Thyroid gland (tissue), 4 donors: ENCODE data around the gene SLC19A1. TPM values are rescaled to one million over a fixed set of nuclear protein-coding genes. Genes with fewer than 3 reads are reported as not detected.
"Not testable (repeated sequence)": the region's sequence is repeated elsewhere in the genome, so short reads cannot be mapped to it uniquely, and the experiment has no call there.

ENCODE experiments used
- DNase-seq, 2 donors: peaks; one replicate each; pipeline ENCODE4 v3.0.0-alpha.2; 2019
- H3K27ac ChIP-seq, 3 donors: fragments of 200-600 bp; sonication (generic); 1 replicate in 2 of 3; 2 replicates in 1 of 3; pipeline ENCODE4 v1.5.1; 2016 to 2019; ENCODE audit warnings: mild to moderate bottlenecking in 1 of 3, moderate library complexity in 1 of 3
- H3K27me3 ChIP-seq: fragments of 200-600 bp; sonication (generic); one replicate; pipeline ENCODE4 v1.5.1; 2019
- H3K36me3 ChIP-seq, 2 donors: fragments of 200-600 bp; sonication (generic); one replicate each; pipeline ENCODE4 v1.5.1; 2016 to 2019
- H3K4me1 ChIP-seq, 2 donors: fragments of 200-600 bp; sonication (generic); one replicate each; pipeline ENCODE4 v1.5.1; 2017 to 2019
- H3K4me3 ChIP-seq, 3 donors: fragments of 200-600 bp; sonication (generic); replicated peaks in 1 of 3; 1 replicate in 2 of 3; 2 replicates in 1 of 3; pipeline ENCODE4 v1.5.1; 2016; ENCODE audit warnings: mild to moderate bottlenecking in 1 of 3
- H3K9me3 ChIP-seq: fragments of 200-600 bp; sonication (generic); one replicate; pipeline ENCODE4 v1.5.1; 2017
- POLR2A ChIP-seq, 2 donors: fragments of 450-650 bp; IDR thresholded peaks; one replicate each; pipeline ENCODE4 v1.6.1; 2017; ENCODE audit warnings: antibody characterized with exemption in 2 of 2, mild to moderate bottlenecking in 2 of 2, moderate library complexity in 1 of 2
- WGBS, 2 donors: methylation state at CpG; one replicate each; pipeline ENCODE4 v1.1.5; 2017; 5-methylcytosine and 5-hydroxymethylcytosine counted together
- intact Hi-C: fragments of 100-400 bp; cut with DNase I; formaldehyde crosslinking; loops from one replicate; pipeline ENCODE4 v1.15.1; 2023
- total RNA-seq, 4 donors: library from RNA; depleted of rRNA; stranded (reverse); fragments of >200 nt; gene quantifications; one replicate each; pipeline ENCODE4 v1.2.3, GENCODE V29; 2016
- TF ChIP-seq, protein P1 (sequence below), 6 experiments: fragments of 200-600 bp in 3 of 6; fragments of 450-650 bp in 3 of 6; sonication (generic) in 3 of 6; IDR thresholded peaks; one replicate each; pipeline ENCODE4 v1.5.1; 2016 to 2019; ENCODE audit warnings: antibody characterized with exemption in 6 of 6, mild to moderate bottlenecking in 2 of 6, inconsistent platforms in 1 of 6, moderate library complexity in 1 of 6

The SLC19A1 gene
- total RNA-seq, 4 donors from 2014 or later, result 7.6 to 15.5 (median 12.2) TPM

DNA sequence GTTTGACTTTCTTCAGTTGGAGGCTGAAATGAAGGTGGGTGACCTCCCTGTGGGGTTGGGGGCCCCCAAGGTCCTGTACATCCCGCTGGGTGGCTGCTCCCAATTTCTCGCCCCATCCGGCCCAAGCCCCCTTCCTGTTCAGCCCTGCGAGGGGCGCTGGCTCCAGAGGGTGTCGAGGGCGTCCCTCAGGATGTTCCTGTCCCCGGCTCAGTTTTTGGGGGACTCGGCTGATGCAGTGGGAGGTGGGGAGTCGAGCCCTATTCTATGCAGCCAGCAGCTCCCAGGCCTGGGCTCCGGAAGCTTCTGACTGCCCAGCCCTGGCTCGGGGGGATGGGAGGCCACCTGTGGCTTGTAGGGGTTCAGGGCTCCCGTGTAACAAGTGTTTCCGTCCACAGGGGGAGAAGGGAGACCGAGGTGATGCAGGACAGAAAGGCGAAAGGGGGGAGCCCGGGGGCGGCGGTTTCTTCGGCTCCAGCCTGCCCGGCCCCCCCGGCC is 38.2 kb downstream of the SLC19A1 start:
- Histone ChIP-seq H3K9me3 (no peaks in the 10 kb centered on the region), H3K27me3 (no peaks in the 10 kb centered on the region), H3K4me3 (no peak overlapping the region), H3K4me1 (no peaks in the 10 kb centered on the region), H3K27ac (no peak overlapping the region), H3K36me3 (peaks cover 0 to 5% of the 10 kb centered on the region in 2 donors)
- TF ChIP-seq POLR2A (IDR thresholded peaks at IDR 0.05), result no peak
- TF ChIP-seq, protein P1, sequence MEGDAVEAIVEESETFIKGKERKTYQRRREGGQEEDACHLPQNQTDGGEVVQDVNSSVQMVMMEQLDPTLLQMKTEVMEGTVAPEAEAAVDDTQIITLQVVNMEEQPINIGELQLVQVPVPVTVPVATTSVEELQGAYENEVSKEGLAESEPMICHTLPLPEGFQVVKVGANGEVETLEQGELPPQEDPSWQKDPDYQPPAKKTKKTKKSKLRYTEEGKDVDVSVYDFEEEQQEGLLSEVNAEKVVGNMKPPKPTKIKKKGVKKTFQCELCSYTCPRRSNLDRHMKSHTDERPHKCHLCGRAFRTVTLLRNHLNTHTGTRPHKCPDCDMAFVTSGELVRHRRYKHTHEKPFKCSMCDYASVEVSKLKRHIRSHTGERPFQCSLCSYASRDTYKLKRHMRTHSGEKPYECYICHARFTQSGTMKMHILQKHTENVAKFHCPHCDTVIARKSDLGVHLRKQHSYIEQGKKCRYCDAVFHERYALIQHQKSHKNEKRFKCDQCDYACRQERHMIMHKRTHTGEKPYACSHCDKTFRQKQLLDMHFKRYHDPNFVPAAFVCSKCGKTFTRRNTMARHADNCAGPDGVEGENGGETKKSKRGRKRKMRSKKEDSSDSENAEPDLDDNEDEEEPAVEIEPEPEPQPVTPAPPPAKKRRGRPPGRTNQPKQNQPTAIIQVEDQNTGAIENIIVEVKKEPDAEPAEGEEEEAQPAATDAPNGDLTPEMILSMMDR (IDR thresholded peaks at IDR 0.05), result no peak
- 92 to 95% methylated on average over 12 to 20 of the region's 22 CpGs for WGBS, 2 donors
- intact Hi-C loops, result no loop called here
- DNase-seq, result no peak

DNA sequence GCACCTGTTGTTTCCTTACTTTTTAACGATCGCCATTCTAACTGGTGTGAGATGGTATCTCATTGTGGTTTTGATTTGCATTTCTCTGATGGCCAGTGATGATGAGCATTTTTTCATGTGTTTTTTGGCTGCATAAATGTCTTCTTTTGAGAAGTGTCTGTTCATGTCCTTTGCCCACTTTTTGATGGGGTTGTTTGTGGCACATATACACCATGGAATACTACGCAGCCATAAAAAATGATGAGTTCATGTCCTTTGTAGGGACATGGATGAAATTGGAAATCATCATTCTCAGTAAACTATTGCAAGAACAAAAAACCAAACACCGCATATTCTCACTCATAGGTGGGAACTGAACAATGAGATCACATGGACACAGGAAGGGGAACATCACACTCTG is 39.0 kb downstream of the SLC19A1 start:
- H3K9me3 ChIP-seq, H3K4me3 ChIP-seq, H3K36me3 ChIP-seq, DNase-seq, H3K27ac ChIP-seq, intact Hi-C loops, H3K27me3 ChIP-seq, H3K4me1 ChIP-seq: not testable (repeated sequence)
- 98 to 99% methylated on average over 3 to 4 of the region's 4 CpGs for WGBS, 2 donors

DNA sequence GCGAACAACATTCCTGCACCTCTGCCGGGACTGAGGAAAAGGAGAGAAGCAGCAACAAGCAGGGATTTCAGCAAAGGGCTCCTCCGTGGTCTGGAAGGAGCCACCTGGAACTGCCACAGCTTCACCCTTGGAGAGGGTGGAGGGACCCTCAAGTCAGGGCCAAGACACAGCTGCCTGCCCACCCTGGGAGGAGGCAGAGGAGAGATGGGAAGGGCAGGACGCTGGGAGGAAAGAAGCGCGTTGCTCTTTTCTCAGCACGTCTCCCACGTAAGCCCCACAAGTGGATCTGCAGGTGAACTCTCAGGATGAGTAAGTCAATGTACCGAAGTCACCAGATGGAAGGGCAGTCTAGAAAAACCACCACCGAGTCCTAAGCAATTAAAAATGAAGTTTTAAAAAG is 39.6 kb downstream of the SLC19A1 start:
- Histone ChIP-seq H3K27ac (no peak overlapping the region), H3K4me1 (no peaks in the 10 kb centered on the region), H3K36me3 (peaks cover 7 to 8% of the 10 kb centered on the region in 2 donors), H3K9me3 (no peaks in the 10 kb centered on the region), H3K27me3 (no peaks in the 10 kb centered on the region), H3K4me3 (no peak overlapping the region)
- TF ChIP-seq, protein P1 (IDR thresholded peaks at IDR 0.05), result no peak
- no peak for TF ChIP-seq POLR2A (IDR thresholded peaks at IDR 0.05)
- no peak for DNase-seq
- 91% methylated on average over 10 of the region's 10 CpGs for WGBS, 2 donors
- intact Hi-C loops, result no loop called here

DNA sequence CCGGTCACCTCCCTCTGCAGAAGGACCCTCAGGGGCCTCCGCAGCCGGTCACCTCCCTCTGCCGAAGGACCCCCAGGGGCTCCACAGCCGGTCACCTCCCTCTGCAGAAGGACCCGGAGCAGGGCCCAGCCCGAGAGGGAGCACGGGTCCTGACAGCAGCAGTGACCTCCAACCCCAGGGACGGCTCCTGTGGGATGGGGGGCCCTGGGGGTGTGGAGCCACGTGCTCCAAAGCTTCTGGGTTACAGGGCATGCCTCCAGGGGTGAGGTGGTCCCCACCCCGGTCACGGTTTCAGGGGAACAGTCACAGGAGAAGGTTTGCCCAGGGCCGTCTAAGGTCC is 40.3 kb downstream of the SLC19A1 start:
- H3K36me3 ChIP-seq, result peaks cover 8 to 10% of the 10 kb centered on the region in 2 donors
- 80 to 82% methylated on average over 2 to 8 of the region's 13 CpGs for WGBS, 2 donors

DNA sequence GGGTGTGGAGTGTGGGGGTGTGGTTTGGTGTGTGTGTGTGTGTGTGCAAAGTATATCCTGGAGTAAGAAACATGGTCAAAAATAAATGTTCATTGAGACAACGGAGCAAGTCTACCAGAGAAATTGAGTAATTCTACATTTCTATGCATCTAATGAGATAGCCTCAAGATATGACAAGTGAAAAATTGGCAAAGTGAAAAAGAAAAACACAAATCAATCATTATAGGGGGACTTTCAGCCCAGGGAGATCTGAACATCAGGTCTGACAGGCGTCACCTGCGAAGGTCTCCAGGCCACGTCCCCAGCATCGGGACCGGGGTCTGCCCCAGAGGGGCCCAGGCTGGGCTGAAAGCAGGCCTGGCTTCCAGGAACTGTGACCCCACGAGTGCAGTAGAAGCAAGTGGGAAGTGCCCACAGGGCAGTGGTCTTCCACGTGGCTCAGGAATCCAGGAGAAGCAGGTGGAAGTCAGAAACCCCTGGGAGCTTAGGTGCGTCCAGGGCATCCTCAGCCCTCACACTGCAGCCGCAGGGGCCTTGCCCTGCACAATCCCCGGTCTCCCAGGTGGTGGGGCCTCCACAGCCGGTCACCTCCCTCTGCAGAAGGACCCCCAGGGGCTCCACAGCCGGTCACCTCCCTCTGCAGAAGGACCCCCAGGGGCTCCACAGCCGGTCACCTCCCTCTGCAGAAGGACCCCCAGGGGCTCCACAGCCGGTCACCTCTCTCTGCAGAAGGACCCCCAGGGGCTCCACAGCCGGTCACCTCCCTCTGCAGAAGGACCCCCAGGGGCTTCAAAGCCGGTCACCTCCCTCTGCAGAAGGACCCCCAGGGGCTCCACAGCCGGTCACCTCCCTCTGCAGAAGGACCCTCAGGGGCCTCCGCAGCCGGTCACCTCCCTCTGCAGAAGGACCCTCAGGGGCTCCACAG is 40.9 kb downstream of the SLC19A1 start:
- H3K36me3 ChIP-seq, result peaks cover 8 to 12% of the 10 kb centered on the region in 2 donors
- not testable (repeated sequence) for DNase-seq
- 88 to 91% methylated on average over 9 to 12 of the region's 20 CpGs for WGBS, 2 donors

More for the DNA sequence above, 40.3 kb downstream of the SLC19A1 start:
- H3K4me3 ChIP-seq, result no peak overlapping the region
- no peak for DNase-seq
- H3K9me3 ChIP-seq, result no peaks in the 10 kb centered on the region
- H3K27ac ChIP-seq, result no peak overlapping the region
- no peaks in the 10 kb centered on the region for H3K4me1 ChIP-seq
- no peaks in the 10 kb centered on the region for H3K27me3 ChIP-seq
- no peak for TF ChIP-seq POLR2A (IDR thresholded peaks at IDR 0.05)
- TF ChIP-seq, protein P1 (IDR thresholded peaks at IDR 0.05), result no peak
- intact Hi-C loops, result no loop called here

DNA sequence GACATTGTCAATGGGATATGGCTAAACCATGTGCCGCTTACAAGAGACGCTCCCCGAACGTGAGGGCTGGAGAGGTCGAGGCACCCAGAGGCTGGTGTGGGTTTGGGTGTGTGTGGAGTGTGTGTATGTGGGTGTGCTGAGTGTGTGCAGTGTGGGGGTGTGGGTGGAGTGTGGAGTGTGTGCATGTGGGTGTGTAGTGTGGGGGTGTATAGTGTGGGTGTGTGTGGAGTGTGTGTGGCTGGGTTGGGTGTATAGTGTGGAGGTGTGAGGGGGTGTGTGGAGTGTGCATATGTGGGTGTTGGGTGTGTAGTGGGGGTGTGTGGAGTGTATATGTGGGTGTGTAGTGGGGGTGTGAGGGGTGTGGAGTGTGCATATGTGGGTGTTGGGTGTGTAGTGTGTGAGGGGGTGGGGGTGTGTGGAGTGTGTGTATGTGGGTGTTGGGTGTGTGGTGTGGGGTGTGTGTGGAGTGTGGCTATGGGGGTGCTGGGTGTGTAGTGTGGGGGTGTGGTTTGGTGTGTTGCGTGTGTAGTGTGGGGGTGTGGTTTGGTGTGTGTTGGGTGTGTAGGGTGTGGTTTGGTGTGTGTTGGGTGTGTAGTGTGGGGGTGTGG is 42.2 kb downstream of the SLC19A1 start:
- H3K4me3 ChIP-seq, result no peak overlapping the region
- no peak for DNase-seq
- 78 to 95% methylated on average over 5 to 6 of the region's 6 CpGs for WGBS, 2 donors
- H3K9me3 ChIP-seq, result no peaks in the 10 kb centered on the region
- TF ChIP-seq, protein P1 (IDR thresholded peaks at IDR 0.05), result no peak
- no peak for TF ChIP-seq POLR2A (IDR thresholded peaks at IDR 0.05)
- H3K27ac ChIP-seq, result no peak overlapping the region
- H3K36me3 ChIP-seq, result peaks cover 8 to 14% of the 10 kb centered on the region in 2 donors
- intact Hi-C loops, result no loop called here
- no peaks in the 10 kb centered on the region for H3K4me1 ChIP-seq
- H3K27me3 ChIP-seq, result no peaks in the 10 kb centered on the region

More for the DNA sequence above, 40.9 kb downstream of the SLC19A1 start:
- H3K4me3 ChIP-seq, intact Hi-C loops, H3K27ac ChIP-seq, H3K9me3 ChIP-seq, H3K4me1 ChIP-seq, H3K27me3 ChIP-seq: not testable (repeated sequence)
